ENCODE measurements around the gene HNRNPUL2. TPM values are rescaled to one million over a fixed set of nuclear protein-coding genes. Genes with fewer than 3 reads are reported as not detected.
"Not testable (repeated sequence)": the region's sequence is repeated elsewhere in the genome, so short reads cannot be mapped to it uniquely, and the experiment has no call there.

Gene HNRNPUL2
- total RNA-seq, 1 donor from 2014 or later: 58.6 TPM

- Mint-ChIP-seq H3K27me3 (ENCODE audit: unreplicated experiment) (peaks cover 2% of the 10 kb centered on the region), H3K9me3 (ENCODE audit: unreplicated experiment) (peaks cover 4% of the 10 kb centered on the region), H3K4me3 (ENCODE audit: unreplicated experiment) (no peak overlapping the region), H3K4me1 (ENCODE audit: low read depth, unreplicated experiment) (peaks cover 3% of the 10 kb centered on the region), H3K36me3 (ENCODE audit: unreplicated experiment) (no peaks in the 10 kb centered on the region), H3K27ac (ENCODE audit: unreplicated experiment) (no peak overlapping the region)
- TF ChIP-seq CTCF (IDR thresholded peaks at IDR 0.05; ENCODE audit: partially characterized antibody, unreplicated experiment): no peak
- DNase-seq: no peak
These were observed 5.6 kb upstream of the HNRNPUL2 start for GRCh38 chr11:62732830-62733229.

GRCh38 chr11:62730076-62730475 is 2.8 kb upstream of the HNRNPUL2 start:
- not testable (repeated sequence) for H3K36me3 Mint-ChIP-seq (ENCODE audit: unreplicated experiment); DNase-seq; H3K4me1 Mint-ChIP-seq (ENCODE audit: low read depth, unreplicated experiment); H3K27ac Mint-ChIP-seq (ENCODE audit: unreplicated experiment)
- Mint-ChIP-seq H3K27me3 (ENCODE audit: unreplicated experiment) (peaks cover 12% of the 10 kb centered on the region), H3K4me3 (ENCODE audit: unreplicated experiment) (peak overlapping the region; percentile 74), H3K9me3 (ENCODE audit: unreplicated experiment) (peaks cover 13% of the 10 kb centered on the region)

GRCh38 chr11:62728171-62728988 is 1.1 kb upstream of the HNRNPUL2 start, which contains the start of gene TTC9C:
TTC9C (plus strand) TSS chr11:62728486; CDS start chr11:62728849, 363 bp downstream.
- no peaks in the 10 kb centered on the region for H3K36me3 Mint-ChIP-seq (ENCODE audit: unreplicated experiment)
- no peak for TF ChIP-seq CTCF (IDR thresholded peaks at IDR 0.05; ENCODE audit: partially characterized antibody, unreplicated experiment)
- H3K27ac Mint-ChIP-seq (ENCODE audit: unreplicated experiment): peak within 1 kb of the TSS; percentile 96
- H3K4me3 Mint-ChIP-seq (ENCODE audit: unreplicated experiment): peak within 1 kb of the TSS; percentile 99
- peaks cover 19% of the 10 kb centered on the region for H3K4me1 Mint-ChIP-seq (ENCODE audit: low read depth, unreplicated experiment)
- H3K9me3 Mint-ChIP-seq (ENCODE audit: unreplicated experiment): peaks cover 13% of the 10 kb centered on the region
- DNase-seq: peak; percentile 85
- H3K27me3 Mint-ChIP-seq (ENCODE audit: unreplicated experiment): peaks cover 12% of the 10 kb centered on the region

GRCh38 chr11:62727872-62728170 is 564 bp upstream of the HNRNPUL2 start:
- Mint-ChIP-seq H3K9me3 (ENCODE audit: unreplicated experiment) (peaks cover 13% of the 10 kb centered on the region), H3K27me3 (ENCODE audit: unreplicated experiment) (peaks cover 12% of the 10 kb centered on the region), H3K36me3 (ENCODE audit: unreplicated experiment) (no peaks in the 10 kb centered on the region), H3K4me1 (ENCODE audit: low read depth, unreplicated experiment) (peaks cover 19% of the 10 kb centered on the region), H3K4me3 (ENCODE audit: unreplicated experiment) (peak overlapping the region; percentile 99), H3K27ac (ENCODE audit: unreplicated experiment) (peak overlapping the region; percentile 96)
- TF ChIP-seq CTCF (IDR thresholded peaks at IDR 0.05; ENCODE audit: partially characterized antibody, unreplicated experiment): no peak
- peak; percentile 79 for DNase-seq

- no peak for TF ChIP-seq CTCF (IDR thresholded peaks at IDR 0.05; ENCODE audit: partially characterized antibody, unreplicated experiment)
- H3K27me3 Mint-ChIP-seq (ENCODE audit: unreplicated experiment): peaks cover 12% of the 10 kb centered on the region
- no peaks in the 10 kb centered on the region for H3K36me3 Mint-ChIP-seq (ENCODE audit: unreplicated experiment)
- H3K4me1 Mint-ChIP-seq (ENCODE audit: low read depth, unreplicated experiment): peaks cover 19% of the 10 kb centered on the region
- no peak overlapping the region for H3K27ac Mint-ChIP-seq (ENCODE audit: unreplicated experiment)
- H3K4me3 Mint-ChIP-seq (ENCODE audit: unreplicated experiment): peak overlapping the region; percentile 95
- no peak for DNase-seq
- peaks cover 13% of the 10 kb centered on the region for H3K9me3 Mint-ChIP-seq (ENCODE audit: unreplicated experiment)
These were observed 417 bp downstream of the HNRNPUL2 start for GRCh38 chr11:62726915-62727164.

Measured in glutamatergic neuron (in vitro differentiated cells).